GM12878 (cell line): Measurements from ENCODE around the gene PLGRKT. TPM values are rescaled to one million over a fixed set of nuclear protein-coding genes. Genes with fewer than 3 reads are reported as not detected.

Experiments used
- CREM ChIP-seq: IDR thresholded peaks from 2 replicates; pipeline ENCODE4 v1.6.1; 2014; ENCODE audit warnings: antibody characterized with exemption, low read depth
- EP300 ChIP-seq, 2 experiments: fragments of 150-350 bp in 1 of 2; IDR thresholded peaks; 2 replicates each; pipeline ENCODE4 v1.6.1; 2011 to 2012; ENCODE audit warnings: low read depth in 2 of 2, low read length in 2 of 2, borderline replicate concordance in 1 of 2, improper control_type of control experiment in 1 of 2, inconsistent platforms in 1 of 2; ENCODE audit not compliant: control insufficient read depth in 1 of 2
- FOXM1 ChIP-seq: IDR thresholded peaks from 2 replicates; pipeline ENCODE4 v1.6.1; 2012; ENCODE audit warnings: low read depth, mild to moderate bottlenecking, inconsistent platforms, low read length, moderate library complexity
- GATAD2B ChIP-seq: fragments of 450-650 bp; conservative IDR thresholded peaks from 2 replicates; pipeline ENCODE4 v1.6.1; 2017; ENCODE audit warnings: low read depth, mild to moderate bottlenecking, moderate library complexity
- KAT2A ChIP-seq: conservative IDR thresholded peaks from 2 replicates; pipeline ENCODE4 v1.6.1; 2011; ENCODE audit warnings: low read depth, low read length; ENCODE audit not compliant: control insufficient read depth
- NFYA ChIP-seq: IDR thresholded peaks from 2 replicates; pipeline ENCODE4 v1.6.1; 2011; ENCODE audit warnings: low read depth, mild to moderate bottlenecking, low read length, improper control_type of control experiment, borderline replicate concordance
- NR2C2 ChIP-seq: IDR thresholded peaks from 2 replicates; pipeline ENCODE4 v1.6.1; 2011; ENCODE audit warnings: borderline replicate concordance, low read depth; ENCODE audit not compliant: control insufficient read depth, insufficient read length
- POU2F2 ChIP-seq: IDR thresholded peaks from 3 replicates; pipeline ENCODE4 v1.6.1; 2011; ENCODE audit warnings: low read depth, mild to moderate bottlenecking, low read length, borderline replicate concordance
- SRF ChIP-seq, 2 experiments: IDR thresholded peaks; 2 replicates each; pipeline ENCODE4 v1.6.1; 2011; ENCODE audit warnings: low read depth in 2 of 2, low read length in 2 of 2, mild to moderate bottlenecking in 1 of 2, moderate library complexity in 1 of 2
- TCF7 ChIP-seq: IDR thresholded peaks from 2 replicates; pipeline ENCODE4 v1.6.1; 2014; ENCODE audit warnings: antibody characterized with exemption, borderline replicate concordance
- ZBTB33 ChIP-seq: fragments of 450-650 bp; IDR thresholded peaks from 2 replicates; pipeline ENCODE4 v1.6.1; 2017; ENCODE audit warnings: mild to moderate bottlenecking
- ZBTB4 ChIP-seq: fragments of 450-650 bp; formaldehyde crosslinking; IDR thresholded peaks from 2 replicates; pipeline ENCODE4 v1.4.0; 2022; ENCODE audit warnings: mild to moderate bottlenecking, moderate library complexity
- polyA plus RNA-seq, 11 experiments: library from polyadenylated mRNA; depleted of rRNA in 4 of 11; unstranded in 6 of 11; stranded (reverse) in 5 of 11; fragments of >200 nt; fragmentation: Nextera tagmentation in 4 of 11; fragmentation: Illumina TruSeq in 1 of 11; extraction: Ambion mirVana in 4 of 11; extraction: Trizol in 1 of 11; gene quantifications; 1 replicate in 1 of 11; 2 replicates in 10 of 11; pipeline versions ENCODE4 v1.2.1 to v1.2.3, GENCODE V29; 2011 to 2016; ENCODE audit warnings: inconsistent platforms in 2 of 11, missing spikeins in 2 of 11, low read depth in 1 of 11
- total RNA-seq, 4 experiments: library from RNA; depleted of rRNA in 3 of 4; stranded (reverse); fragments of >200 nt in 3 of 4; fragmentation: Illumina TruSeq in 1 of 4; extraction: Trizol in 1 of 4; gene quantifications; 2 replicates each; pipeline versions ENCODE4 v1.2.1 to v1.2.3, GENCODE V29; 2013 to 2021
- TF ChIP-seq, protein P1 (sequence below): fragments of 150-350 bp; IDR thresholded peaks from 2 replicates; pipeline ENCODE4 v1.6.1; 2014; ENCODE audit warnings: mild to moderate bottlenecking, low read depth, low read length
- TF ChIP-seq, protein P2 (sequence below): IDR thresholded peaks from 2 replicates; pipeline ENCODE4 v1.6.1; 2011; ENCODE audit warnings: mild to moderate bottlenecking, low read depth, low read length, moderate library complexity; ENCODE audit not compliant: insufficient replicate concordance
- TF ChIP-seq, protein P3 (sequence below): IDR thresholded peaks from 2 replicates; pipeline ENCODE4 v1.6.1; 2012; ENCODE audit warnings: low read depth, low read length, improper control_type of control experiment
- TF ChIP-seq, protein P4 (sequence below): fragments of 450-650 bp; IDR thresholded peaks from 2 replicates; pipeline ENCODE4 v1.6.1; 2018; ENCODE audit warnings: mild to moderate bottlenecking, low read depth, moderate library complexity; ENCODE audit not compliant: partially characterized antibody

Gene PLGRKT
- total and polyA plus RNA-seq, 10 of the 15 experiments (the other 5 are each of a cell fraction or from before 2014, with no cell fraction given): 25.2 to 72.3 (median 38.4) TPM

DNA sequence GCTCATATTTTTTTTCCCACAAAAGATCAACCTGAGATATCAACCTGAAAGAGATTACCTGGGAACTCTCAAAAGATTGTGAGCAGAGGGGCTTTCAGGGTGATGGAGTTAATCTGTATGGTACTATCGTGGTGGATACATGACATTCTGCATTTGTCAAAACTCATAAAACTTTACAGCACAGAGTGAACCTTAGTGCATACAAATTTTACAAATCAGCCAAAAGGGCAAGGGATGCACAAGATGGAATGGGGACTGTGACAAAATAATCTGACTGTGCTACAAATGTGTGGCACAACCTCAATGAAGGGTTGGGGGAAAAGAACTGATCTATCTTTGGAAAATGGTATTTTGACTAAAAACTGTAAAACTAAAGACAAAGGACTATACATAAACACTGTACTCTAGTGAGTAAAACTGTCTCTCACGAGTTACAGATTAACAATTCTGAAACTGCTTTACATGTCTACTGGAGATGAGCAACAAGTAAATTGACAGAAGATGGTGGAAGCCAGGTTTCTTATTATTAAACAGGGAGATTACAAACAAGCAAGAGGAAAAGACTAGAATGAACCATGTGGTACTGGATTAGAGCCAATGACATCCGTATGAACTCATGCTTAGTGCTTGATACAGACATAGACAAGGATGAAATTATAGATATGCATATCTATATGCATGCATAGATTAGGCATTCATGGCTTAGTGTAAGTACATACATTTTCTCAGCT lies 73.3 kb downstream of the PLGRKT start (continued):
- TF ChIP-seq SRF (IDR thresholded peaks at IDR 0.05; ENCODE audit: low read depth in 2 of 2, low read length in 2 of 2) (no peak), EP300 (IDR thresholded peaks at IDR 0.05; ENCODE audit: borderline replicate concordance in 1 of 2, control insufficient read depth in 1 of 2, low read depth in 2 of 2, low read length in 2 of 2) (peak; percentile 63 to 72; a peak in 3 of 4 replicates), FOXM1 (peak; percentile 42; the same call in 1 of the 2 replicates), TCF7 (no peak), ZBTB33 (no peak), KAT2A (no peak), POU2F2 (no peak), GATAD2B (no peak), CREM (no peak), NFYA (no peak), NR2C2 (no peak), ZBTB4 (no peak)
- TF ChIP-seq, protein P1, sequence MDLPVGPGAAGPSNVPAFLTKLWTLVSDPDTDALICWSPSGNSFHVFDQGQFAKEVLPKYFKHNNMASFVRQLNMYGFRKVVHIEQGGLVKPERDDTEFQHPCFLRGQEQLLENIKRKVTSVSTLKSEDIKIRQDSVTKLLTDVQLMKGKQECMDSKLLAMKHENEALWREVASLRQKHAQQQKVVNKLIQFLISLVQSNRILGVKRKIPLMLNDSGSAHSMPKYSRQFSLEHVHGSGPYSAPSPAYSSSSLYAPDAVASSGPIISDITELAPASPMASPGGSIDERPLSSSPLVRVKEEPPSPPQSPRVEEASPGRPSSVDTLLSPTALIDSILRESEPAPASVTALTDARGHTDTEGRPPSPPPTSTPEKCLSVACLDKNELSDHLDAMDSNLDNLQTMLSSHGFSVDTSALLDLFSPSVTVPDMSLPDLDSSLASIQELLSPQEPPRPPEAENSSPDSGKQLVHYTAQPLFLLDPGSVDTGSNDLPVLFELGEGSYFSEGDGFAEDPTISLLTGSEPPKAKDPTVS: no peak
- TF ChIP-seq, protein P2, sequence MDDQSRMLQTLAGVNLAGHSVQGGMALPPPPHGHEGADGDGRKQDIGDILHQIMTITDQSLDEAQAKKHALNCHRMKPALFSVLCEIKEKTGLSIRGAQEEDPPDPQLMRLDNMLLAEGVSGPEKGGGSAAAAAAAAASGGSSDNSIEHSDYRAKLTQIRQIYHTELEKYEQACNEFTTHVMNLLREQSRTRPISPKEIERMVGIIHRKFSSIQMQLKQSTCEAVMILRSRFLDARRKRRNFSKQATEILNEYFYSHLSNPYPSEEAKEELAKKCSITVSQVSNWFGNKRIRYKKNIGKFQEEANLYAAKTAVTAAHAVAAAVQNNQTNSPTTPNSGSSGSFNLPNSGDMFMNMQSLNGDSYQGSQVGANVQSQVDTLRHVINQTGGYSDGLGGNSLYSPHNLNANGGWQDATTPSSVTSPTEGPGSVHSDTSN: no peak
- TF ChIP-seq, protein P3, sequence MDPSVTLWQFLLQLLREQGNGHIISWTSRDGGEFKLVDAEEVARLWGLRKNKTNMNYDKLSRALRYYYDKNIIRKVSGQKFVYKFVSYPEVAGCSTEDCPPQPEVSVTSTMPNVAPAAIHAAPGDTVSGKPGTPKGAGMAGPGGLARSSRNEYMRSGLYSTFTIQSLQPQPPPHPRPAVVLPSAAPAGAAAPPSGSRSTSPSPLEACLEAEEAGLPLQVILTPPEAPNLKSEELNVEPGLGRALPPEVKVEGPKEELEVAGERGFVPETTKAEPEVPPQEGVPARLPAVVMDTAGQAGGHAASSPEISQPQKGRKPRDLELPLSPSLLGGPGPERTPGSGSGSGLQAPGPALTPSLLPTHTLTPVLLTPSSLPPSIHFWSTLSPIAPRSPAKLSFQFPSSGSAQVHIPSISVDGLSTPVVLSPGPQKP: no peak
- TF ChIP-seq, protein P4, sequence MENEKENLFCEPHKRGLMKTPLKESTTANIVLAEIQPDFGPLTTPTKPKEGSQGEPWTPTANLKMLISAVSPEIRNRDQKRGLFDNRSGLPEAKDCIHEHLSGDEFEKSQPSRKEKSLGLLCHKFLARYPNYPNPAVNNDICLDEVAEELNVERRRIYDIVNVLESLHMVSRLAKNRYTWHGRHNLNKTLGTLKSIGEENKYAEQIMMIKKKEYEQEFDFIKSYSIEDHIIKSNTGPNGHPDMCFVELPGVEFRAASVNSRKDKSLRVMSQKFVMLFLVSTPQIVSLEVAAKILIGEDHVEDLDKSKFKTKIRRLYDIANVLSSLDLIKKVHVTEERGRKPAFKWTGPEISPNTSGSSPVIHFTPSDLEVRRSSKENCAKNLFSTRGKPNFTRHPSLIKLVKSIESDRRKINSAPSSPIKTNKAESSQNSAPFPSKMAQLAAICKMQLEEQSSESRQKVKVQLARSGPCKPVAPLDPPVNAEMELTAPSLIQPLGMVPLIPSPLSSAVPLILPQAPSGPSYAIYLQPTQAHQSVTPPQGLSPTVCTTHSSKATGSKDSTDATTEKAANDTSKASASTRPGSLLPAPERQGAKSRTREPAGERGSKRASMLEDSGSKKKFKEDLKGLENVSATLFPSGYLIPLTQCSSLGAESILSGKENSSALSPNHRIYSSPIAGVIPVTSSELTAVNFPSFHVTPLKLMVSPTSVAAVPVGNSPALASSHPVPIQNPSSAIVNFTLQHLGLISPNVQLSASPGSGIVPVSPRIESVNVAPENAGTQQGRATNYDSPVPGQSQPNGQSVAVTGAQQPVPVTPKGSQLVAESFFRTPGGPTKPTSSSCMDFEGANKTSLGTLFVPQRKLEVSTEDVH: no peak
